Measurements from ENCODE around the gene EGFL8.
"Not testable (repeated sequence)": the region's sequence is repeated elsewhere in the genome, so short reads cannot be mapped to it uniquely, and the experiment has no call there.

EGFL8 gene

GRCh38 chr6:32182555-32182981 is 18.2 kb downstream of the EGFL8 start:
- in situ Hi-C loops (cut with HindIII; ENCODE audit: low sequenced_read_pairs): no loop called here

GRCh38 chr6:32183030-32183429 is 18.6 kb downstream of the EGFL8 start:
- in situ Hi-C loops (cut with HindIII; ENCODE audit: low sequenced_read_pairs): no loop called here

- in situ Hi-C loops (cut with HindIII; ENCODE audit: low sequenced_read_pairs): no loop called here
These were observed 19.2 kb downstream of the EGFL8 start for GRCh38 chr6:32183483-32184083.

GRCh38 chr6:32184084-32184640 is 19.8 kb downstream of the EGFL8 start, which contains the start of gene AGER:
Gene AGER (minus strand): TSS chr6:32184253. CDS start chr6:32184222, 31 bp downstream.
- in situ Hi-C loops (cut with HindIII; ENCODE audit: low sequenced_read_pairs): no loop called here

- in situ Hi-C loops (cut with HindIII; ENCODE audit: low sequenced_read_pairs): not testable (repeated sequence)
These were observed 21.3 kb downstream of the EGFL8 start for GRCh38 chr6:32185681-32186131.

- in situ Hi-C loops (cut with HindIII; ENCODE audit: low sequenced_read_pairs): not testable (repeated sequence)
These were observed 21.9 kb downstream of the EGFL8 start for GRCh38 chr6:32186151-32186840.

GRCh38 chr6:32187009-32187709 is 22.8 kb downstream of the EGFL8 start:
- in situ Hi-C loops (cut with HindIII; ENCODE audit: low sequenced_read_pairs): no loop called here

GRCh38 chr6:32187725-32188380 is 23.5 kb downstream of the EGFL8 start:
- in situ Hi-C loops (cut with HindIII; ENCODE audit: low sequenced_read_pairs): not testable (repeated sequence)

GRCh38 chr6:32188381-32189068 is 24.1 kb downstream of the EGFL8 start:
- in situ Hi-C loops (cut with HindIII; ENCODE audit: low sequenced_read_pairs): no loop called here

- in situ Hi-C loops (cut with HindIII; ENCODE audit: low sequenced_read_pairs): no loop called here
These were observed 24.8 kb downstream of the EGFL8 start for GRCh38 chr6:32189069-32189741.

GRCh38 chr6:32189742-32190053 is 25.3 kb downstream of the EGFL8 start:
- in situ Hi-C loops (cut with HindIII; ENCODE audit: low sequenced_read_pairs): no loop called here

GRCh38 chr6:32190054-32190851 is 25.9 kb downstream of the EGFL8 start, which contains the start of gene PBX2:
Gene PBX2 (minus strand): TSS chr6:32190202. CDS start chr6:32189915, 287 bp downstream.
- in situ Hi-C loops (cut with HindIII; ENCODE audit: low sequenced_read_pairs): no loop called here

GRCh38 chr6:32190911-32191677 is 26.7 kb downstream of the EGFL8 start:
- in situ Hi-C loops (cut with HindIII; ENCODE audit: low sequenced_read_pairs): no loop called here

- in situ Hi-C loops (cut with HindIII; ENCODE audit: low sequenced_read_pairs): no loop called here
These were observed 27.6 kb downstream of the EGFL8 start for GRCh38 chr6:32191696-32192607.

GRCh38 chr6:32192608-32193039 is 28.2 kb downstream of the EGFL8 start, which contains the start of gene GPSM3:
Gene GPSM3 (minus strand): TSS chr6:32192643. CDS start chr6:32192513, 130 bp downstream.
- in situ Hi-C loops (cut with HindIII; ENCODE audit: low sequenced_read_pairs): no loop called here

GRCh38 chr6:32193096-32193495 is 28.7 kb downstream of the EGFL8 start:
- in situ Hi-C loops (cut with HindIII; ENCODE audit: low sequenced_read_pairs): not testable (repeated sequence)

- in situ Hi-C loops (cut with HindIII; ENCODE audit: low sequenced_read_pairs): no loop called here
These were observed 30.0 kb downstream of the EGFL8 start for GRCh38 chr6:32194388-32194787.
